GM19468 (cell line): ENCODE data around the gene DNAJC16.

Experiments
- ATAC-seq: cut with Tn5 transposase; IDR thresholded peaks from one replicate; pipeline ENCODE4 v1.9.1; 2021; ENCODE audit warnings: mild to moderate bottlenecking, moderate library complexity, moderate number of reproducible peaks; ENCODE audit not compliant: unreplicated experiment; ENCODE audit errors: extremely low read depth

The DNAJC16 gene

GRCh38 chr1:15531003-15531402 lies 4.4 kb downstream of the DNAJC16 start:
- no peak for ATAC-seq

- ATAC-seq = no peak
Observed at GRCh38 chr1:15531682-15532081, 5.0 kb downstream of the DNAJC16 start.

DNA sequence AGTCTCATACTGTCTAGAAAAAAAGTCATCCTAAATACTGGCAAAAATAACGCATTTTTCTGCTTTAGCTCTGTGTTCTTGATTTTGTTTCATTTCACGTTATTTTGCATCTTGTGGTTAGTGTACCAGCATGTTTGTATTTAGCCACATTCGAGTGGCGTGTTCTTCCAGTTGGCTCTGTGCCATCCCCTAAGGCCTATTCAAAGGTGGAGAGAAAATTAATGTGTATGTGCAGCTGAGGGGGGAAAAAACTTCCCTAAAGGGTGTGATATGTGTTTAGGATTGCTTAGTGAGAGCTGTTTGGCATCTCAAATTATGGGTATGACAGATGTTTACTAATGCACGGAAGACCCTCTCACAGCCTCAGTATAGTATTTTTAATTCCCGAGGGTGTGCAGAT lies 12.1 kb downstream of the DNAJC16 start:
- no peak for ATAC-seq

GRCh38 chr1:15540186-15540585 lies 13.5 kb downstream of the DNAJC16 start:
- ATAC-seq = no peak

- ATAC-seq = no peak
Observed at GRCh38 chr1:15541231-15541792, 14.7 kb downstream of the DNAJC16 start.

GRCh38 chr1:15542388-15543250 lies 16.0 kb downstream of the DNAJC16 start:
- ATAC-seq = no peak

- no peak for ATAC-seq
Observed at GRCh38 chr1:15543251-15543588, 16.6 kb downstream of the DNAJC16 start.

- ATAC-seq = no peak
Observed at GRCh38 chr1:15543589-15544568, 17.2 kb downstream of the DNAJC16 start.

GRCh38 chr1:15546641-15547040 lies 20.0 kb downstream of the DNAJC16 start:
- no peak for ATAC-seq

DNA sequence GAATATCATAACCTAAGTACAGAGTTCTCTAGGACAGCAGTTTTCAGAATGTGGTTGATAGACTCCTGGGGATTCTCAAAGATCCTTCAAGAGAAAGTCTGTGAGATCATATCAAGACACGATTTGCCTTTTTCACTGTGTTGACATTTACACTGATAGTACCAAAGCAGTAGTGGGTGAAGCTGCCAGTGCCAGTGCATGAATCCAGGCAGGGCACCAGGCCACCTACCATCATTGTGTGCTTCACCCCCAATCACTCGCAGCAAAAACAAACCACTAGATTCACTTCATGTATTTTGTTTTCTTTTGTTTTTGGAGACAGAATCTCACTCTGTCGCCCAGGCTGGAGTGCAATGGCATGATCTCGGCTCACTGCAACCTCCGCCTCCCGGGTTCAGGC lies 23.9 kb downstream of the DNAJC16 start:
- no peak for ATAC-seq

- no peak for ATAC-seq
Observed at GRCh38 chr1:15557008-15557407, 30.4 kb downstream of the DNAJC16 start.

DNA sequence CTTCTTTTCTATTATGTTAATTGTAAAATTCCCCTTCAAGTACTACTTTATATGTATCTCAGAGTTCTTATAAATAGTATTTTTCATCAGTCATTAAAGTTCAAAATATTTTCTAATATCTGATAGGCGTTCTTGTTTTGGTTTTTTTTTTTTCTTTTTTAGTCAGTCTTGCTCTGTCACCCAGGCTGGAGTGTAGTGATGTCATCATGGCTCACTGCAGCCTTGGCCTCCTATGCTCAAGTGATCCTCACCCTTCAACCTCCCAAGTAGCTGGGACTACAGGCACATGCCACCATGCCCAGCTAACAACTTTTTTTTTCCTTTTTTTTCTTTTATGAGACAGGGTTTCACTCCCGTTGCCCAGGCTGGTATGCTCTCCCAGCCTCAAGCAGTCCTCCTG lies 30.9 kb downstream of the DNAJC16 start:
- ATAC-seq = no peak

DNA sequence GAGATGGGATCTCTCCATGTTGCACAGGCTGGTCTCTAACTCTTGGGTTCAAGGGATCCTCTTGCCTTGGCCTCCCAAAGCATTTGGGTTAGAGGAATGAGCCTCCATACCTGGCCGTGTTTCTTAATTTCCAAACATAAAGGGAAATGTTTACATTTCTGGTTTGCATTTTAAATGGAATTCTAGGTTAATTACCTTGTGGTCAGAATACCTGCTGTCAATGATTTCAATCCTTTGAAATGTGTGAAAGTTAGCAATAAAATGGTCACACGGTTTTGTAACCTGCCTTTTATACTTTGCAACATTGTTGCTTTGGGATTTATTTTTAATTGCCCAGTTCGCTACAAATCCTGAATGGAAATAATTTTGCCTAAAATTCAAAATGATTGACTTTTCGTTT lies 31.9 kb downstream of the DNAJC16 start:
- ATAC-seq = no peak

- ATAC-seq = no peak
Observed at GRCh38 chr1:15559189-15559810, 32.7 kb downstream of the DNAJC16 start.

- ATAC-seq = no peak
Observed at GRCh38 chr1:15568387-15569073, 41.9 kb downstream of the DNAJC16 start.

- ATAC-seq = no peak
Observed at GRCh38 chr1:15570861-15571260, 44.2 kb downstream of the DNAJC16 start.

- ATAC-seq = no peak
Observed at GRCh38 chr1:15571266-15571665, 44.6 kb downstream of the DNAJC16 start.

- no peak for ATAC-seq
Observed at GRCh38 chr1:15573477-15573876, 46.8 kb downstream of the DNAJC16 start.

DNA sequence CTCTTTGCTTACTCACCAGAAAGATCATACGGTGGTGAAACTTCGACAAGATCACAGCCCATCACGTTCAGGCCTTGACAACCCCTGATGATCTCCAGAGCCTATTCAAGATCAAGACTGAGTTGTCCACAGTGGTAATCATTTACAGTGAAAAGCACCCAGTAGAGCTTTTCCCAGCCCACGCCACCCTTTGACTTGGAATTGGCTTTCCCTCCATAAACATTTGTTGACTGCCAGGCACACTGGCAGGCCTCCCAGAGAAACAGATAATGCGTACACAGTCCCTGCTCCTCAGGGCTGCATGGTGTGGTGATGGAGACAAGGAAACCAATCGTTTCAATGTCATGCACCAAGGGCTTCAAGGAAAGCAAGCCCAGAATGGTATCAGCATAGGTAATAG lies 48.1 kb downstream of the DNAJC16 start:
- ATAC-seq = no peak
